ENCODE measurements around the gene MICU1.

MICU1 gene

DNA sequence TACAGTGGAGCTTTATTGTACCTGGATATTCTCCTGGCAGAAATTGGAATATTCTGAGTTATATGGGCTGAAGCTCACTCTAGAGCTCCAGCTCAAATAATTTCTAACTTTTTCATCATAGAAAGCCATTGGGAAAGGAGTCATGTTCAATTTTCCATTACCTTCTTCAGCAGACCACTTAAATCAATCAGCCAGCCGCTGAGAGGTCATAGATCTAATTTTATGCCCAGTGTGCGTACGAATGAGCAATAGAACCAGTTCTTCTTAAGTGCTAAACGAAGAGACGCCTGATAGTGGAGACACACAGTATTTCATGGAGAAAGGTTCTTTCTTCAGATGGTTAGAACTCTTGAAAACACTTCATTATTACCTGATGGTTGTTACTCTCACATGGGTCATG, 236.2 kb downstream of the MICU1 start:
- no peak for TF ChIP-seq GATA2 (IDR thresholded peaks at IDR 0.05; ENCODE audit: low read depth, low read length)
- TF ChIP-seq GATA3 (IDR thresholded peaks at IDR 0.05; ENCODE audit: low read depth, low read length): no peak

DNA sequence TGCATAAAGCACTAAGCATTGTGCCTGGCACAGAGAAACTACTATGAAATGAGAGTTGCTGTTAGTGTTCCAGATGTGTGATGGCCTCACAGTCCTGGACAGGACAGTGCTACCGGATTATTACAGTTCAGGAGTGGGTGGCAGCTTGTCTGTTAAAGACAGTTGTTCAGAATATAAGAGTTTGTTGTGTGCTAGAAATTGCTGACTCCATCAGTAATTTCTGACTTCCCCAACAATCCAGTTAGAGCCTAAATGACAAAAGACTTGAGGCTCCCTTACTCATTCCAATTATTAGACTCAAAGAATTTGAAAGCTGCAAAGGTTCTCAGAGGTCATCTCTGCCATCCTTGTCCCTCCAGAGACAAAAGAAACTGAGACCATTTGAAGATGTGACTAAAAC, 236.9 kb downstream of the MICU1 start:
- TF ChIP-seq GATA2 (IDR thresholded peaks at IDR 0.05; ENCODE audit: low read depth, low read length) (no peak), GATA3 (IDR thresholded peaks at IDR 0.05; ENCODE audit: low read depth, low read length) (no peak)

DNA sequence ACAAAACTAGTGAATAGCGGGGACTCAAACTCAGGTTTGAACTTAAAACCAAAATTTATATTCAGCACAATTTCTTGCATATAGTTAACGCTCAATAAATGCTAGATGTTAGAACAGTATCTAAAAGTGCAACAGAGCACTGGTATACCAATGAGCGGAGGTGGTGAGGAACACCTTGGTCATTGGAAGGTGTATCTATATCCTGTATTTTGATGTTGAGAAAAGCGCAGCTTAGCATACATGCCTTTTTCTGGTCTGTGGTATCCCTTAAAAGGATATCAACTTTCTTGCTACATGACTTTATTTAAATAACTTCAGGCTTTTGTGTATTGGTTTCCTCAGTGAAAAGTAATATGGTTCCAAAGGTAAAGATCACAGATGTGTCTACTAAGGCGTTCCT, 237.8 kb downstream of the MICU1 start:
- TF ChIP-seq GATA3 (IDR thresholded peaks at IDR 0.05; ENCODE audit: low read depth, low read length): no peak
- no peak for TF ChIP-seq GATA2 (IDR thresholded peaks at IDR 0.05; ENCODE audit: low read depth, low read length)

DNA sequence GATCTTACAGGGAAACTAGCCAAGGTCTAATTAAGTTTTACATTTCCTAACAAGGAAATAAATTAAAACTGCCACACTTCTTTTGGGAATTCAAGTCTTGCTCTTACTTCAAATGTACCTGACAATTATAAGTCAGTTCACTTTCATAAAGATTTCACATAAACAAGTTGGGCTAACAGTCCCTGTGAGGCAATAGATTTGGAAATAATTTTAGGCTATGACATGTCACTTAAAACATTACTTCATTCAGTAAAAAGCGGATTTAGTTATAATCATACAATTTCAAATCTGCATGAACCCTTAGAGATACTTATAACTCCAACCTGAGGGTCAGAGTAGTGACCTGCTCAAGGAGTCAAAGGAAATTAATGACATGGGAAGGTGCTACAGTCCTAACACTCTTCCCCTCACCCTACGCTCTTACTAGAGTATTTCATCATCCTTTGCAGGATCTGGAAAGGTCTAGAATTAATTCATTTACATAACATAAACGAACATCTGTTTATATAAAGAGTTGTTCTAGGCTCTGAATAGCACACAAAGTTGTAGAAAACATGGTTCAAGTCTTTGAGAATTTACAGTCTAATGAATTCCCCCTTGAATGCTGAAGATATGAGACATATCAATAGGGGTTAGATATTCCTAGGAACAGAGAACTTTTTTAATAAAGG, 238.8 kb downstream of the MICU1 start:
- no peak for TF ChIP-seq GATA2 (IDR thresholded peaks at IDR 0.05; ENCODE audit: low read depth, low read length)
- TF ChIP-seq GATA3 (IDR thresholded peaks at IDR 0.05; ENCODE audit: low read depth, low read length): no peak

DNA sequence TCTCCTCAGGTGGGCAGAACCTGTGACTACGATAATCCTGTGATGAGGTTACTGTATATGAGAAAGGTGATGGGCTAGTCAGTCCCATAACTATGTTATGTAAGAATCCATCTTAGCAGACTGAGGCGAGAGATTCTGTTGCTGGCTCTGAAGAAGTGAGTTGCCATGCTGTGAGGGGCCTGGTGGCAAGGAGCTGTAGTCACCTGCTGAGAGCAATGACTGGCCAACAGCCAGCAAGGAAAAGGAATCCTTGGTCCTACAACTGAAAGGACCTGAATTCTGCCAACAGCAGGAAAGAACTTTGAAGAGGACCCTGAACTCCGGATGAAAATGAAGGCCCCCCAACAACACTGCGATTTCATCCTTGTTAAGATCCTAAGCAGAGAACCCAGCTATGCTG, 240.2 kb downstream of the MICU1 start:
- TF ChIP-seq GATA3 (IDR thresholded peaks at IDR 0.05; ENCODE audit: low read depth, low read length) (no peak), GATA2 (IDR thresholded peaks at IDR 0.05; ENCODE audit: low read depth, low read length) (no peak)

DNA sequence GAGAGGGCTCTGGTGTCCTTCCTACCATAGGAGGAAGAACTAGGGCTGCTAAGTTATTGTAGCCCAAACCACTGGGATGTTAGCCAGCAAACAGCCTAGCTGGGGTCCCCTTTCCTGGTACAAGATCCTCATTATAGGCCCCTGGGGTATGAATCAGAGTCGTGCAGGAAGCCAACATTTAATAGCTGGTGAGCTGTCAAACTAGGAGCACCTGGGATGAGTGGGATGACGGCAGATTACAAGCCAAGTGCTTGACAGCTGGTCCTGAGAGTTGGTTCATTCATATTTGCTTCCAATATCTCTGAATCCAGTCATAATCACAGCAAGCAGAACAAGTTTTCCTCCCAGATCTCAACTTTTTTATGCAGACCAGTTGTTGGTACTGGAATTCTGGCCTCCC, 246.1 kb downstream of the MICU1 start:
- no peak for TF ChIP-seq GATA3 (IDR thresholded peaks at IDR 0.05; ENCODE audit: low read depth, low read length)
- TF ChIP-seq GATA2 (IDR thresholded peaks at IDR 0.05; ENCODE audit: low read depth, low read length): no peak

DNA sequence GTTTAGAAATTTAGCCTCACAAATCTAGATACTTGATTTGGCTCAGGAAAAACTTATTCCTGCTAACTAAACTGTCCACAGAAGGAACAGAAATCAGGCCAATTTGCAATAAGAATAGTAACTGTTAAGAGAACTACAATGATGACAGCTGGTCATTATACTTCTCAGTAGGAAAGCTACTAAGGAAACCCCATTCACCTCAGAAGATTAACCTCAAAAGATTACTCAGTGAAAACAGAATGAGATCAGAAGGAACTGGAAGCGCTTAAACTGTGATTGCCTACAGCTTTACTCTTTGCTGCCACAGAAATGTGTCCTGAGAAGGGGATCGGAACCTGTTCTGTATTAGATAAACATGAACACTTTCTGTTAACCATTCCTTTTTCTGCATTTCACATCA, 246.8 kb downstream of the MICU1 start:
- TF ChIP-seq GATA3 (IDR thresholded peaks at IDR 0.05; ENCODE audit: low read depth, low read length) (no peak), GATA2 (IDR thresholded peaks at IDR 0.05; ENCODE audit: low read depth, low read length) (no peak)

DNA sequence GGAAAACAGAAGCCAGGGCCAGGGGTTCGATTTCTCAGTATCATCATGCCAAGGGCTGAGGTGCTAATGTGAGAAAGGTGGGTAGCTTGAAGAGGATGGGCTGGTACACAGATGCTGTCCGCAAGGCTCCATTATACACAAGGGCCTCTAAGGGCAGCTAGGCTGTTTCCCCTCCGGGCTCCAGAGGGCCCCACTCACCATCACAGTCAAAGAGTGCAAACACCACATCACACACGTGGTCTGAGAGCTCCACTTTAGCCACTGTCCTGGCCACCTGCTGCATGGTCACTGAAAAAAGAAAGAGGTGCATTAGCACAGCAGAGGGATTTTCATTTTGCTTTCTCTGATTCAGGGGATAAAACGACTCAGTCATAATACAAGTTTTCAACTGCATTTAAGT, 250.3 kb downstream of the MICU1 start:
- TF ChIP-seq GATA2 (IDR thresholded peaks at IDR 0.05; ENCODE audit: low read depth, low read length): no peak
- no peak for TF ChIP-seq GATA3 (IDR thresholded peaks at IDR 0.05; ENCODE audit: low read depth, low read length)

DNA sequence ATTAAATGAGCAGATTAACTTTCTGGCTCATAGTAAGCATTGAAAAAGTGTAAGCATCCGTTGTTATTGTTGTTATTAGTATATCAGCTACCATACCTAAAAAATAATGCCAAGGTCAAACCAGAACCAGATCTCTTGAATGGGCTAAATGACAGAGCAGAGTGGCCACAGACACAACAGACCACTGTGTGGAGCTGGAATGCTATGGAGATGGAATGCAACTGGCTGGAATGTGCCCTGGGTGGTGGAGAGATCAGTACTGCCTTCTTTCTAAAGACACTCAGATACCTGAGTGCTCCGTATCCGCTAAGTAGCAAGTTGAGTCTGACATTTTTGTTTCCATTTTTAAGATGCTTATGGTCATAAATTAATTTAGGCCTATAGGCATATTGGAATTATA, 250.7 kb downstream of the MICU1 start:
- no peak for TF ChIP-seq GATA2 (IDR thresholded peaks at IDR 0.05; ENCODE audit: low read depth, low read length)
- no peak for TF ChIP-seq GATA3 (IDR thresholded peaks at IDR 0.05; ENCODE audit: low read depth, low read length)

DNA sequence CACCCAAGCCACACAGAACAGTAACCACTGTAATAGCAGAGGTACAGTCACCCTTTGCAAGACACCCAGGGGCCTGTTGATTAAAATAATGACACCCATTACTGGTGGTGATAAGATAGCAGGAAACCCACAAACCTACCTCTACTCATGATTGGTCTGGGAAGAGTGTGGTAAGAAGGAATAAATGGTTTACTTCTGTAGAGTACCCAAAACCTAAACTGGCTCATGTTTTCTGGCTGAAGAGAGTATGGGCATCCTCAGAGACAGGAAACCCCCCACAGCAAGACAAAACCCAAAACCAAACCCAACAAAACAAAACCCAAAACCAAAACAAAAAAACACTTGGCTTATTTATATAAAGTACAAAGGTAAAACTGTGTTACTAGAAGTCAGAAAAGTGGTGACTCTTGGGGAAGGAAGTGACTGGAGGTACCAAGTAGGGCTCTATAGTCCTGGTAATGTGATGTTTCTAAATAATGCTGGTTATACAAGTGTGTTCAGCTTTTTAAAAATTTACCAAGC, 255.6 kb downstream of the MICU1 start:
- TF ChIP-seq GATA3 (IDR thresholded peaks at IDR 0.05; ENCODE audit: low read depth, low read length) (no peak), GATA2 (IDR thresholded peaks at IDR 0.05; ENCODE audit: low read depth, low read length) (no peak)

DNA sequence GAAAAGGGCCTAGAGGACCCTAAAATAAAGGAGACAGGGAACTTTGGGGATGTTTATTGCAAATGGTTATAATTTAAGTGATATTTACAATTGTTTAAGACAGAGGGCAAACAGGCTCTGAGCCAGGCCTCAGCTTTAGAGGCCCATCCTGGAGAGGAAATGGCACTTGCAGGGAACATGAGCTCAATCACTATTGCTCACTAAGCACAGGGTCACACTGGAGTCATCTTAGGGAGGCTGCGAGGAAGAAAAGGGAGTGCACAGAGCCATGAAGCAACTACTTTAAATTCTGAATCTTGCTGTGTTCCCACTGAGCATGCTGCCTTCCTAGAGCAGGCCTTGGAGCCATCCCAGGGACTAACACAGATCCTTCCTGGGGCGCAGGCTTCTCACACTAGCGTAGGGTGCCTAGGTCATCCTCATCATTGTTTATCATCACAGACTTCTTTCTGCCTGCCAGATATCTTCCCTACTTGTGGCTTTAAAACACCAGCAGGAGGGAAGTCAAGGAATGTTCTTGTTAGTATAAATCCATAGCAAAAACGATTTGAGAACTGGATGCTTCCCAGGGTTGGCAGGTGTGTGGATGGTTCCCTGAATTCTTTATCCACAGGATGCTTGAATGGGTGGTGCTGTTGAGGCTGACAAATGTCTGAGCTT, 258.4 kb downstream of the MICU1 start:
- no peak for TF ChIP-seq GATA2 (IDR thresholded peaks at IDR 0.05; ENCODE audit: low read depth, low read length)
- TF ChIP-seq GATA3 (IDR thresholded peaks at IDR 0.05; ENCODE audit: low read depth, low read length): no peak

DNA sequence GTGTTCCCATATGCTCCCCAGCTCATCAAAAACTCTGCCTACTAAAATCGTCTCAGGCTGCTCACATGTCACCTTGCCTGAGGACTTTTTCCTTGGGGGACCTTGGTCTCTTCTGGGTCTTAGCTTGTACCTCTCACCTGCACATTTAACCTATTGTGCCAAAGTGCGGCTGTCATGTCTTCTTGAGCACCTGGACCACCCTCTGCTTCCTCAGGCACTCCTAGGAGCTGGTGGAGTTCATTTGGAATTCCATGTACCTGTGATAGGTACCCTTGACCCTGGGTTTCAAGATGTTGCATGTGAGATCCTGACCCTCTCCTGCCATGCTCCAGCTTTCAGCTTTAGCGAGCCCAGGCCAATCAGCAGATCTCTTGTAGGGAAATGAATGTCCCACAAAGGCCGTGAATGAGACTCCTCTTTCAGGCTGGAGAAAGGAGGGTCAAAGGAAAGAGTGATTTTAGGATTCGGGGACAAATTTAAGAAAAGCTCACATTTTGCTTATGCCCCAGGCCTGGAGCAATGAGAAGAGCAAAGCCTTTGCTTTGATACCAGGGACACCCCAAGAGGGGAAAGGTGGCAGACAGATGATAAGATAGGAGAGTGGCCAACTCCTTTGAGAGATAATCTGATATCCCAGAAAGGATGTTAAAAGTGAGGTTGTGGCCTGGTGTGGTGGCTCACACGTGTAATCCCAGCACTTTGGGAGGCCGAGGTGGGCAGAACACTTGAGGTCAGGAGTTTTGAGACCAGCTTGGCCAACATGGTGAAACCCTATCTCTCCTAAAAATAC, 260.6 kb downstream of the MICU1 start:
- TF ChIP-seq GATA3 (IDR thresholded peaks at IDR 0.05; ENCODE audit: low read depth, low read length): no peak
- TF ChIP-seq GATA2 (IDR thresholded peaks at IDR 0.05; ENCODE audit: low read depth, low read length): no peak

DNA sequence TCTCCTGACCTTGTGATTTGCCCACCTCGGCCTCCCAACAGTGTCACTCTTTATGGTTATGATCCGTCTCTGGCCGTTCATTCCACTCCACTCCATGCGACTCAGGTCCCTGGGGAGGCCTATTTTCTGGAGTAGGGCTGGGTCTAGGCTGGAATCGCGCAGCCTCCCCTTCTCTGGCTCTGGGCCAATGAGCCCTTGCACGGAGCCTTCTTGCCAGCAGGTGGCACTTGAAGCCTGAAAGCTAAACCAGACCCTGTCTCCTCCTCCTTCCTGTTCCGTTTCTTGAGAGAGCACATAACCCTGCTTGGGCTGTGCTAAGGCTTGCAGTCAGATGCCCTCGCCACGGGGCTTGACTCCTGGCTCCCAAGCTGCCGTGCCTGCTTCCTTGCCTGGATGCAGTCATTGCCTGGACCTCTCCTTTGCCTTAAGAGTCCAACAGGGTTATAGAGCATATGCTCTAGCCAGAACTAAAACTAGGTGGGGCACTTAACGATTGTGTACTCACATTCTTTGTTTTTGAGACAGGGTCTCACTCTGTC, 261.6 kb downstream of the MICU1 start:
- TF ChIP-seq GATA3 (IDR thresholded peaks at IDR 0.05; ENCODE audit: low read depth, low read length): no peak
- no peak for TF ChIP-seq GATA2 (IDR thresholded peaks at IDR 0.05; ENCODE audit: low read depth, low read length)

DNA sequence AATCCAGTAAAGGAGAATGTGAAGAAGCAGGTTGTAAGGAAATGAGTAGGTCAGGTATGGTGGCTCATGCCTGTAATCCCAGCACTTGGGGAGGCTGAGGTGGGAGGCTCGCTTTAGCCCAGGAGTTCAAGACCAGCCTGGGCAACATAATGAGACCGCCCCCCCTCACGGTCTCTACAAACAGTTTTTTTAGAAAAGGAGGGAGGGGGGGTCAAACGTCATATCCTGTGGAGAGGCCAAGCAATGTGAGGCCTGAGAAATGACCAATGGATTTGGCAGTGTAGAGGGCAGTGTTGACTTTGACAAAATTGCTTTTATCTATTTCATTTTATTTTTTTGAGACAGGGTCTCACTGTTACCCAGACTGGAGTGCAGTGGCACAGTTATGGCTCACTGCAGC, 268.9 kb downstream of the MICU1 start:
- TF ChIP-seq GATA3 (IDR thresholded peaks at IDR 0.05; ENCODE audit: low read depth, low read length) (no peak), GATA2 (IDR thresholded peaks at IDR 0.05; ENCODE audit: low read depth, low read length) (no peak)

Measured in SH-SY5Y (cell line).